ENCODE results near the gene CMBL.

GRCh38 chr5:10286862-10287227 lies 20.9 kb downstream of the CMBL start:
- TF ChIP-seq, protein P1, sequence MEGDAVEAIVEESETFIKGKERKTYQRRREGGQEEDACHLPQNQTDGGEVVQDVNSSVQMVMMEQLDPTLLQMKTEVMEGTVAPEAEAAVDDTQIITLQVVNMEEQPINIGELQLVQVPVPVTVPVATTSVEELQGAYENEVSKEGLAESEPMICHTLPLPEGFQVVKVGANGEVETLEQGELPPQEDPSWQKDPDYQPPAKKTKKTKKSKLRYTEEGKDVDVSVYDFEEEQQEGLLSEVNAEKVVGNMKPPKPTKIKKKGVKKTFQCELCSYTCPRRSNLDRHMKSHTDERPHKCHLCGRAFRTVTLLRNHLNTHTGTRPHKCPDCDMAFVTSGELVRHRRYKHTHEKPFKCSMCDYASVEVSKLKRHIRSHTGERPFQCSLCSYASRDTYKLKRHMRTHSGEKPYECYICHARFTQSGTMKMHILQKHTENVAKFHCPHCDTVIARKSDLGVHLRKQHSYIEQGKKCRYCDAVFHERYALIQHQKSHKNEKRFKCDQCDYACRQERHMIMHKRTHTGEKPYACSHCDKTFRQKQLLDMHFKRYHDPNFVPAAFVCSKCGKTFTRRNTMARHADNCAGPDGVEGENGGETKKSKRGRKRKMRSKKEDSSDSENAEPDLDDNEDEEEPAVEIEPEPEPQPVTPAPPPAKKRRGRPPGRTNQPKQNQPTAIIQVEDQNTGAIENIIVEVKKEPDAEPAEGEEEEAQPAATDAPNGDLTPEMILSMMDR (IDR thresholded peaks at IDR 0.05) = no peak
- no peak for TF ChIP-seq EZH2 (IDR thresholded peaks at IDR 0.05; ENCODE audit: borderline replicate concordance, insufficient read depth, low read depth, low read length, poor library complexity, severe bottlenecking)

Measured in B cell (primary cell).